Measurements from ENCODE around the gene INPP5D.

- TF ChIP-seq EP300 (IDR thresholded peaks at IDR 0.05; ENCODE audit: borderline replicate concordance) (no peak), REST (IDR thresholded peaks at IDR 0.05; ENCODE audit: low read depth) (no peak), CEBPB (IDR thresholded peaks at IDR 0.05) (no peak), YY1 (IDR thresholded peaks at IDR 0.05; ENCODE audit: low read depth) (no peak)
Observed at GRCh38 chr2:233098618-233099017, 38.5 kb downstream of the INPP5D start.
